Stomach (tissue), 4 donors: ENCODE measurements around the gene TOP3B.

ENCODE experiments used
- POLR2AphosphoS5 ChIP-seq, 3 donors: sonication (generic); formaldehyde crosslinking; IDR thresholded peaks; one replicate each; pipeline ENCODE4 v1.6.1; 2016; ENCODE audit warnings: antibody characterized with exemption in 3 of 3
- TF ChIP-seq, protein P1 (sequence below), 7 experiments: fragments of 450-650 bp in 4 of 7; fragments of 200-600 bp in 3 of 7; sonication (generic) in 3 of 7; IDR thresholded peaks; one replicate each; pipeline ENCODE4 v1.5.1; 2016 to 2019; ENCODE audit warnings: antibody characterized with exemption in 7 of 7, control low read depth in 2 of 7, mild to moderate bottlenecking in 1 of 7

DNA sequence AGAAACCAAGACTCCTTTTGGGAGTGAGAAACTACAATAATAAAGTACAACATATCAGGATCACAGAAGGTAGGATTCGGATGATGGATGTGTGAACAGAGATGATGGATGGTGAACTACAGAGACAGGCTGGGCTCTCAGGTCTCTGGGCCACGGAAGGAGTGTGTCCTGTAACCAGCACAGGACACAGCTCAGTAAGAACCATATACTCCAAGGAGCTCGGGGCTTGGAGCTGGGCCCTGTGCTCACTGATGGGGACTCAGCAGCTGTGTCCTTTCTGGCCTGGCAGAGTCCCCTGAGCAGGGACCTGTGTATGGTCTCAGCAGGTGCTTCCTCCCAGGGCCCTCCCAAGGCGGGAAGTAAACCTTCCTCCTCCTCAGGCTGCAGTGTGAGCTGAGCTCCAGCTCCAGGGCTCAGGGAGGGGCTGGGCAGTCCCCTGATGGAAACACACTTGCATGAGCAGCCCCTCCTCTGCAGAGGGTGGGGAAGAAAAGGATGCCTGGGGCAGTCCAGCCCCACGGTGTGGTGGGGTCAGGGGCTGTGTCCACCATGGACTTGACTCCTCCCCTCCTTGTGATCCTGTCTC is 39.8 kb upstream of the TOP3B start:
- TF ChIP-seq, protein P1, sequence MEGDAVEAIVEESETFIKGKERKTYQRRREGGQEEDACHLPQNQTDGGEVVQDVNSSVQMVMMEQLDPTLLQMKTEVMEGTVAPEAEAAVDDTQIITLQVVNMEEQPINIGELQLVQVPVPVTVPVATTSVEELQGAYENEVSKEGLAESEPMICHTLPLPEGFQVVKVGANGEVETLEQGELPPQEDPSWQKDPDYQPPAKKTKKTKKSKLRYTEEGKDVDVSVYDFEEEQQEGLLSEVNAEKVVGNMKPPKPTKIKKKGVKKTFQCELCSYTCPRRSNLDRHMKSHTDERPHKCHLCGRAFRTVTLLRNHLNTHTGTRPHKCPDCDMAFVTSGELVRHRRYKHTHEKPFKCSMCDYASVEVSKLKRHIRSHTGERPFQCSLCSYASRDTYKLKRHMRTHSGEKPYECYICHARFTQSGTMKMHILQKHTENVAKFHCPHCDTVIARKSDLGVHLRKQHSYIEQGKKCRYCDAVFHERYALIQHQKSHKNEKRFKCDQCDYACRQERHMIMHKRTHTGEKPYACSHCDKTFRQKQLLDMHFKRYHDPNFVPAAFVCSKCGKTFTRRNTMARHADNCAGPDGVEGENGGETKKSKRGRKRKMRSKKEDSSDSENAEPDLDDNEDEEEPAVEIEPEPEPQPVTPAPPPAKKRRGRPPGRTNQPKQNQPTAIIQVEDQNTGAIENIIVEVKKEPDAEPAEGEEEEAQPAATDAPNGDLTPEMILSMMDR (IDR thresholded peaks at IDR 0.05), result no peak
- TF ChIP-seq POLR2AphosphoS5 (IDR thresholded peaks at IDR 0.05), result no peak
